Nephron (organoid): ENCODE measurements around the gene TLR2.

Experiments used
- H3K27ac Mint-ChIP-seq, 3 experiments: 2 replicates each; pipeline ENCODE4 v1.8.0; 2020; ENCODE audit warnings: mixed read lengths in 3 of 3, mild to moderate bottlenecking in 2 of 3, moderate library complexity in 1 of 3
- H3K27me3 Mint-ChIP-seq: 2 replicates; pipeline ENCODE4 v1.8.0; 2021; ENCODE audit warnings: low read depth, mild to moderate bottlenecking, moderate library complexity, mixed read lengths
- H3K36me3 Mint-ChIP-seq: 2 replicates; pipeline ENCODE4 v1.8.0; 2020; ENCODE audit warnings: low read depth, mixed read lengths
- H3K4me1 Mint-ChIP-seq: 2 replicates; pipeline ENCODE4 v1.8.0; 2020; ENCODE audit warnings: mixed read lengths
- H3K4me3 Mint-ChIP-seq, 3 experiments: 2 replicates each; pipeline ENCODE4 v1.8.0; 2020; ENCODE audit warnings: mild to moderate bottlenecking in 3 of 3, mixed read lengths in 3 of 3, moderate library complexity in 2 of 3
- H3K9me3 Mint-ChIP-seq: 2 replicates; pipeline ENCODE4 v1.8.0; 2020; ENCODE audit warnings: mixed read lengths
- CTCF ChIP-seq, 3 experiments: fragments of 200-600 bp; sonication (generic); IDR thresholded peaks; one replicate each; pipeline ENCODE4 v1.5.0; 2021; ENCODE audit warnings: antibody characterized with exemption in 3 of 3; ENCODE audit not compliant: unreplicated experiment in 3 of 3

Gene TLR2

GRCh38 chr4:153710681-153711080, 26.6 kb downstream of the TLR2 start:
- Mint-ChIP-seq H3K36me3 (no peaks in the 10 kb centered on the region), H3K27me3 (no peaks in the 10 kb centered on the region), H3K27ac (no peak overlapping the region), H3K4me1 (no peaks in the 10 kb centered on the region), H3K9me3 (no peaks in the 10 kb centered on the region), H3K4me3 (no peak overlapping the region)
- TF ChIP-seq CTCF (IDR thresholded peaks at IDR 0.05; ENCODE audit: unreplicated experiment in 3 of 3) = no peak

GRCh38 chr4:153713866-153714646, 30.0 kb downstream of the TLR2 start:
- no peak overlapping the region for H3K27ac Mint-ChIP-seq
- TF ChIP-seq CTCF (IDR thresholded peaks at IDR 0.05; ENCODE audit: unreplicated experiment in 3 of 3) = no peak
- H3K36me3 Mint-ChIP-seq = peaks cover 8% of the 10 kb centered on the region
- no peaks in the 10 kb centered on the region for H3K4me1 Mint-ChIP-seq
- no peak overlapping the region for H3K4me3 Mint-ChIP-seq
- no peaks in the 10 kb centered on the region for H3K27me3 Mint-ChIP-seq
- peaks cover 4% of the 10 kb centered on the region for H3K9me3 Mint-ChIP-seq

- Mint-ChIP-seq H3K4me1 (no peaks in the 10 kb centered on the region), H3K27ac (no peak overlapping the region), H3K4me3 (no peak overlapping the region), H3K27me3 (no peaks in the 10 kb centered on the region), H3K9me3 (peaks cover 6% of the 10 kb centered on the region), H3K36me3 (peaks cover 12% of the 10 kb centered on the region)
- TF ChIP-seq CTCF (IDR thresholded peaks at IDR 0.05; ENCODE audit: unreplicated experiment in 3 of 3) = no peak
Observed at GRCh38 chr4:153722036-153722435, 38.0 kb downstream of the TLR2 start.

GRCh38 chr4:153724606-153725005, 40.5 kb downstream of the TLR2 start:
- H3K9me3 Mint-ChIP-seq = no peaks in the 10 kb centered on the region
- no peaks in the 10 kb centered on the region for H3K4me1 Mint-ChIP-seq
- no peak for TF ChIP-seq CTCF (IDR thresholded peaks at IDR 0.05; ENCODE audit: unreplicated experiment in 3 of 3)
- no peak overlapping the region for H3K27ac Mint-ChIP-seq
- no peaks in the 10 kb centered on the region for H3K36me3 Mint-ChIP-seq
- no peak overlapping the region for H3K4me3 Mint-ChIP-seq
- no peaks in the 10 kb centered on the region for H3K27me3 Mint-ChIP-seq

- no peak for TF ChIP-seq CTCF (IDR thresholded peaks at IDR 0.05; ENCODE audit: unreplicated experiment in 3 of 3)
- Mint-ChIP-seq H3K27me3 (no peaks in the 10 kb centered on the region), H3K4me1 (no peaks in the 10 kb centered on the region), H3K4me3 (no peak overlapping the region), H3K9me3 (no peaks in the 10 kb centered on the region), H3K36me3 (no peaks in the 10 kb centered on the region), H3K27ac (no peak overlapping the region)
Observed at GRCh38 chr4:153725136-153725830, 41.2 kb downstream of the TLR2 start.

GRCh38 chr4:153725831-153726154, 41.7 kb downstream of the TLR2 start:
- Mint-ChIP-seq H3K4me1 (no peaks in the 10 kb centered on the region), H3K27ac (no peak overlapping the region), H3K4me3 (no peak overlapping the region), H3K36me3 (no peaks in the 10 kb centered on the region), H3K27me3 (no peaks in the 10 kb centered on the region), H3K9me3 (no peaks in the 10 kb centered on the region)
- no peak for TF ChIP-seq CTCF (IDR thresholded peaks at IDR 0.05; ENCODE audit: unreplicated experiment in 3 of 3)
